Heart left ventricle (tissue), 13 donors: ENCODE data around the gene AJAP1.

Experiments used
- CTCF ChIP-seq, 12 donors: fragments of 200-600 bp; sonication (generic) in 4 of 12; IDR thresholded peaks; one replicate each; pipeline versions ENCODE4 v1.5.0 to v1.8.0; 2018 to 2022; ENCODE audit warnings: antibody characterized with exemption in 12 of 12, mild to moderate bottlenecking in 5 of 12
- POLR2A ChIP-seq, 2 donors: fragments of 450-650 bp; IDR thresholded peaks; one replicate each; pipeline ENCODE4 v1.6.1; 2017; ENCODE audit warnings: antibody characterized with exemption in 2 of 2, mild to moderate bottlenecking in 2 of 2, moderate library complexity in 2 of 2
- donor health status: ischemic (EF 13 %, LVEDD 7.1; RV severe dilation, severe dysfunction).
- donor health status: DM: no; HTN: yes; CAD: no.
- donor health status: DM: no; HTN: no; CAD: no.
- donor health status: ischemic (EF 25% LVEDD 6.9; RV normal size, moderate dysfunction).
- donor health status: ischemic (EF 25% LVEDD 5.7; RV mildly dilated, moderate dysfunction).
- donor health status: ischemic (EF 35%, LVEDD 5.7; RV mildly dilated, moderate dysfunction).
- donor health status: nonischemic (EF 11% LVEDD 7.7; RV severe dilation, severe dysfunction).
- donor health status: DM: yes; HTN: yes; CAD: no.
- donor health status: PGD.
- donor health status: ischemic (EF 29% LVEDD 5.4; RV normal size, mild dysfunction).
- donor health status: nonischemic (EF 23%, LVEDD 6.1; RV moderate dilation, normal function).

- TF ChIP-seq POLR2A (IDR thresholded peaks at IDR 0.05) (no peak), CTCF (IDR thresholded peaks at IDR 0.05) (no peak)
Observed at GRCh38 chr1:4634793-4635406, 19.5 kb upstream of the AJAP1 start.
